ENCODE data around the gene PCDHA1.

The PCDHA1 gene

DNA sequence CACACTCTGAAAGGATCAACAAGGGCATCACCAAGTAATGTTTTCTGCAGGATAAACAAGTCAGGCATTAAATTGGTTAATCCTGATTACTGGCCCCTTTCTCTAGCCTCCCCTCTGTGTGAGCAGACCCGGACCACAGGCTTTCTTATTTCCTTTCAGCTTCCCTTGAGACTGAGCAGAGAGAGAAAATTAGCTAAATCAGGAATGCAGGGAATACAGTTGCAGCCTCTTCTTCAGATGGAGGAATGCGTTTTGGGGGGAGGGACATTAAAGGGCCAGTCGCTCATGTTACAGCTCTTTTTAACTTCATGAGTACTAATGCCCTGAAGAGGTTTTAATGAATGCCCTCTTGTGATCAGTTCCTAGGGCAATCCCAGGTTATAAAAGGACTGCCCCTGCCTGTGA, 200.2 kb downstream of the PCDHA1 start:
- in situ Hi-C loops (cut with MboI; ENCODE audit: low sequenced_read_pairs): no loop called here

DNA sequence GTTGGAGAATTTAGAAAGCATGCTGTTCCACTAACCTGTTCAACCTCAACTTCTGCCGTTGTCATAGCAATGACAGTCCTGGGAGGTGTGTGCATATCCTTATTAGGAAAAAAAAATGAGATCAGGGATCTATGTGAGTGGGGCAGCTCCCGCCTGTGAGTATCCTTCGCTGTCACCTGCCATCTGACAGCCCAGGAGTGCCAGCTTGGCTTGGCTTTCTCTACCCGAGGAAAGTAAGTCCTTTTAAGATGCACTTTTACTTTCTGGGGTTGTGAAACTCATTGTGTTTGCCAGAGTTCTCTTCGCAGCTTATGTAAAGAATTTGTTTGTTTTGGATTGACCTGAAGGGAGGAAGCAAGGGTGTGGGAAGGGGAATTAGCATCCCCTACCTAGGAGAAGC, 202.2 kb downstream of the PCDHA1 start:
- in situ Hi-C loops (cut with MboI; ENCODE audit: low sequenced_read_pairs): no loop called here

DNA sequence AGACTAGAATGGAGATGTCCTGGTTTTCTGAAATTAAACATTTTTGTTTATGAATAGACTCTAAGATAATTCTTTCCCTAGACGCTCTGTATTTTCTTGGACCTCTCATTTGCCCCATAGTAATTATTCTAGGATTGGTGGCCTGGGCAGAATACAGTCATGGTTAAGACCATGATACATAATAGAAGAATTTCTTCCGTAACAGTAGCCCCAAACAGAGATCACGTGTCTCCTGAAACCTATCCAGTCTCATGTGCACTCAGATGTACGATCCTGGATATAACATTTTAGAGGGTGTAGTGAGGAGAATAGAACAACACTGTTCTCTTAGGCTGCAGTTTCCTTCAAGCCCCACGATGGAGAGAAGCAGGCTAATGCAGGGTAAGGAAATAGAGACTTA, 202.7 kb downstream of the PCDHA1 start:
- in situ Hi-C loops (cut with MboI; ENCODE audit: low sequenced_read_pairs): no loop called here

DNA sequence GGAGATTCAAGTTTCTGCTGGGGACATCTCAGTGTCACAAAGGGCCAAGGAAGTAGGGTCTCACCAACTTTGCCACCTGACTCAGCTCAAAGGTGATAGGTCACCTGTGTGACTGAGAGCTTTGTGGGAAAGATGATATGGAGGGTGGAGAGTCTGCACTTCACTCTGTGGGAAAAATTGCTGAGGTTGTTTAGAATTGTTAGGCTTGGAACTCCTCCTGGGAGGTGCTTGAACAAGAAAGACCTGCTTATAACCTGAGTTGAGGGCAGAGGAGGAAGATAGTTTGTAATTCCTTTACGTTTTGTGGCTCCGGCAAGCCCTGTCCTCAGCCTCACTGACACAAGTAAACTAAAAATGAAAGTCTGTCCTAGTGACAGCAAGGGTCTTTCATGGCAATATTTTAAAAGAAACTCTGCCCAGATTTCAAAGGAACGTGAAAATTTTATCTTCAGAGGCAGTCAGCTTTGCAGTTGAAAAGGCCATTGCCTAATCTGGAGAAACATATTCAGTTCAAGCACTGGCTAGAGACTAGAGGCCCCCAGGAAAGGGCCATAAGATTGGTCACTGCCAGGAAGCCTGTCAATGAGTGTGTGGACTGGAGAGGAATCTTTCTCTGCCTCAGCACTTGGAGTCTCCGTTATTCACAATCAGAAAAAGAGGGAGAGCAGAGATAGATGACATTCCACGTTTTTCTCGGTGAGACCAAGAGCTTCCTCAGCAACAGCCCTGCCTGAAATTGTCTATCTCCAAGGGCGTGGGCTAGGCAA, 203.5 kb downstream of the PCDHA1 start:
- in situ Hi-C loops (cut with MboI; ENCODE audit: low sequenced_read_pairs): no loop called here

DNA sequence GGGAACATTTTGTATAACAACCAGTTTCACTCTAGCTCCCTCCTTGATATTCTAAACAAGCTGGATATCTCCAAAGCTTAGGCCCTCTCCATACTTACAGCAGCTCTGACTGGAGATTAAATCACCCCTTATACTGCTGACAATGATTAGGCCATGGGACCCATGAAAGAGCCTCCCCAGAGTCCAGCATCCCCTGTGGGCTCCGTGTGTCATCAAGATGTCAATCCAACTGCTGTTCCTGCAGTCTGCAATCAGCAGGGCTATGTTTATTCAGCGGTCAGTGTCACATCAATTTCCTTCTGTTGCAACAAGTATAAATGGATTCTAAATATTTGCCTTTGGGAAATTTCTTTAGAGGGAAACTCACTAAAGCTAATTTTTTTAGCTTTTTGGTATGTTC, 206.9 kb downstream of the PCDHA1 start:
- in situ Hi-C loops (cut with MboI; ENCODE audit: low sequenced_read_pairs): no loop called here

DNA sequence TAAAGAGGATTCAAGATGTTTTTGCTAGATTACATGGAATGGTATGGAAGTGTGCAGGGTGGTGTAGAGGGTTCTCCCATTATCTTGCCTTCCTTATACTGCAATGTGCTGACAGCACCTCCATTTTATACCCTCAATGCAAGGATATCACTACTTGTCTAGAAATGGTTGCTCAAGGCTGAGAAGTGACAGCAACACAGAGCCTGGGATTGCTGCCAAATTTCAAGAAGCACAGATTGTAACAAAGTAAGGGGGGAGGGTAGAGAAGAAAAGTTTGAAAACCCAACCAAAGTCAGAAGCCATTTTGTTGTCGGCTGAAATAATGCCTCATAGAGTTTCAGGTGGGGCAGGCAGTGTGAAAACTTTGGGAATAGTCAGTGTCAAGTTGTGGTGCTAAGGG, 210.1 kb downstream of the PCDHA1 start:
- in situ Hi-C loops (cut with MboI; ENCODE audit: low sequenced_read_pairs): no loop called here

DNA sequence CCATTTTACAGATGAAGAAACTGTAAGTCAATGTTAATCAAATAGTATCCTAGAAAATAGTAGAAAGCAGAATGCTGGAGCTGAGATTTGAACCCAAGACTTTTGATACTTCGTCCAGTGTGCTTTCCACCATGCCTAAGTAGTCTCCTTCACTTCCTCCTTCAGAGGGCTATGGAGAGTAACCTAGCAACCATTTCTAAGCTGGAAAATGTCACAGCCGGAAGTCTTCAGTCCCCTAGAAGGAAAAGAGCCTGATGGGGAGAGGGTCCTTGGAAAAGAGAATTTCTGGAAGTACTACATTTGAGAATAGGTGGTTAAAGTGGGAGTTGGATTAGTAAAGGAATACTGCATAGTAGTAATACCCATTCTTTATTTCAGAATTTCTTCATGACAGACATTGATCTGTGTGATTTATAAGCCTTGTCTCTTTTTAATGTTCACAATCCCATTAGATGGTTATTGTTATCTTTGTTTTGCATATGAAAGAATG, 213.0 kb downstream of the PCDHA1 start:
- in situ Hi-C loops (cut with MboI; ENCODE audit: low sequenced_read_pairs): no loop called here

DNA sequence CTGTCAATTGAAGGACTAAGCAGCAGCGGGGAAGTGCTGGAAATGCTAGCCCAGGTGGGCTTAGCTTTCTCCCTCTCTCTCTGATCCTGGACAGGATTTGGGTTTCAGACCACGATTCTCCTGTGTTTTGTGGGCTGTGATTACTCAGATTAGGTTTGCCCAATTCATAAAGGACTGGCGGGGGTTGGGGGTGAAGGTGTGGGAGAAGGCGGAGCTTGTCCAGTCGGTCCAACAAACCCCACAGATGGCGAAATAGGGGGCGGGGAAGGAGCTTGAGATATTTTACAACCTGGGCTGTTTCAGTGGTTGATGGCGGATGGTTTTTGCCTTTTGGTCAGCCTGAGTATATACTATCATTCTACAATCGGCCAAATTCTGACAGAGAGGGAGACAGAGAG, 215.5 kb downstream of the PCDHA1 start:
- in situ Hi-C loops (cut with MboI; ENCODE audit: low sequenced_read_pairs): no loop called here

DNA sequence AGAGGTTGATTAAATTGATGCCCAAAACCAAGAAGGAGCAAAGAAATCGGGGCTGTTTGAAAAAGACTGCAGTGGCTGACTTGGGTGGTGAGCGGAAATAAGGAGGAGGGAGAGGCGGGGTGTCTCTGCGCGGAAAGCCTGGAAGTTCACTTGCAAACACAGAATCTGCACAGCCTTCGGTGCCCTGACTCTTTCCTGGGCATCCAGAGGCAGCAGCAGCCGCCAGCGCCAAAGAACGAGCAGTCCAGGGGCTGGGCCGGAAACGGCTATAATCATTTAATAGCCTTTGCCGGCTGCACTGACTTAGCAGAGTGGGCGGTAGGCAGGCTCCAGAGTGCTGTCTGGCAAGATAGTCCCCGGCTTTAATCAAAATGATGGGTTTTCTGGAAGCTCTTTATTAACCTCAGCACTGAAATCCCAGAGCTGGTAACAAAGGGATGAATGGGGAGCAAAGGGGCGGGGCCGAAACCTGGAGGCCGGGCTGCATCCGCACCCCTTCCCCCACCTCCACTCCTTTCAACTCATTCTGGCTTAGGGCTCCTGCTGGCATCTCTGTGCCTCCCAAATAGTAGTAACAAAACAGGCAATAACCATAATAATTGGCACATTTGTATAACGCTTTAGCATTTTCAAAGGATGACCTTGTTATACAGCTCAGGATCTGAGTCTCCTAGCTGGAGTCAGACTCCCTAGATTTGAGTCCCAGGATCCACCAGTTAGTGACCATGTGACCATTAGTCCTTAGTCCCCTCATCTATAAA, 216.1 kb downstream of the PCDHA1 start:
- in situ Hi-C loops (cut with MboI; ENCODE audit: low sequenced_read_pairs): no loop called here

DNA sequence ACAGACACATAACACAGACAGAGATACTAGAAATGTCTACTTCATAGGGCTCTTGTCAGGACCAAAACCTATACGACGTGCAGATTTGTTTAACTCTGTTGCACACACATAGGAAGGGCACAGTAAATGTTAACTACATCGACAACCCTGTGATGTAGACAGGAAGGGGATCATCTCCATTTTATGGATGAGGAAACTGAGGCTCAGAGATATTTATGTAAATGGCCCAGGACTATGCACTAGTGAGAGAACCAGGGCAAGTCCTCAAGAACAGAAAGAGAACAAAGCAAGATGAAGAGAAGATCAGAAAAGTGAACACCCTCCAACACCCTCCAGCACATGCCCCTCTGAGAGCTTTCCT, 216.6 kb downstream of the PCDHA1 start:
- in situ Hi-C loops (cut with MboI; ENCODE audit: low sequenced_read_pairs): no loop called here

DNA sequence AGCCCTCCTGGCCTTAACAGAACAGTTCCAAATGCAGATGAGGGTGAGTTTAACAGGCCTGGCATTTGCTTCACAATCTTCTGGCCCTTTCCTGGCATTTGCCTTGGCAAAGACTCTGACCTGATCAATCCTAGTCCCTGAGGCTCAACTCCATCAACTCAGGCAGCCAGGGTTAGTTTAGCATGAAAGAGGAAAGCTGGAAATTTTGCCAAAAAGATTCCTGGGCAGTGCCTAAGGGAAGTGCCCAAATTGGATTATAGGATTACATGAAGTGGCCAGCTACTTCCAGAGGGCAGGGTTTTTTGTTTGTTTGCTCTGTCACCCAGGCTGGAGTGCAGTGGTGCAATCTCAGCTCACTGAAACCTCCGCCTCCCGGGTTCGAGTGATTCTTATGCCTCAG, 217.1 kb downstream of the PCDHA1 start:
- in situ Hi-C loops (cut with MboI; ENCODE audit: low sequenced_read_pairs): no loop called here

DNA sequence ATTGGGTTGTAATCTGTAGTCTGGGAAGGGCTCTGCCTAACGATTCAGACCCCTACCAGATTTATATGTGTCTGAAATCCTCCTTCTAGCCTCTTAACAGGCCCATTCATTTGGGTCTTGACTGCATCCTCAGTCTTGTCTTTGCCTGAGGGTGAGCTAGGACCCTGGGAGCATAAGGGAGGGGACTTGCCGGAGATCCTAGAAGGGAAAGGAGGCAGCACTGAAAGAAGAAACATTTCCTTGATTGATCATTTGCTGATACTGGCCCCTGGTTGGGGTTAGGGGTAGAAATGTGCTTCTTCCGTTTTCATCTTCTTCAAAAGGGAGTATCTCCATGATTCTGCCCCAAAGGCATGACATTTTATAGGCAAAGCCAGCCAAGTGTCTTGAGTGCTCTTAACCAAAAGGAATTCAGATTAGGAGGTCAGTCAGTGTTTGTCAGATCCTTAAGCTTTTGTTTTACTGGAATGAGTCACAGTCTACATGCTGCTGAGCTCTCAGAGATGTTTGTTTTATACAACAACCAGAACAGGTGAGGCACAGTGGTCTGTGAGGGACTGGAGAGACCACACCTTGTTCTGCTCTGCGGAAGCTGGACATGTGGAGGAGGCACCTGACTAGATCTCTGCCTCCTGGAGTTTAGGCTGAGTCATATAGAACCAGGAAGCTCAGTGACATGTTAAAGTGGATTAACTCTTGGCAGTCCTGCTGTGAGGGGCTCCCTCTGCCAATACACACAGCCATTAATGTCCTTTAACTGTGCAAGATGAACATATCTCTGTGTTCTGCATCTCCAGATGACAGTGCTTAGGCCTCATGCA, 218.1 kb downstream of the PCDHA1 start:
- in situ Hi-C loops (cut with MboI; ENCODE audit: low sequenced_read_pairs): no loop called here

DNA sequence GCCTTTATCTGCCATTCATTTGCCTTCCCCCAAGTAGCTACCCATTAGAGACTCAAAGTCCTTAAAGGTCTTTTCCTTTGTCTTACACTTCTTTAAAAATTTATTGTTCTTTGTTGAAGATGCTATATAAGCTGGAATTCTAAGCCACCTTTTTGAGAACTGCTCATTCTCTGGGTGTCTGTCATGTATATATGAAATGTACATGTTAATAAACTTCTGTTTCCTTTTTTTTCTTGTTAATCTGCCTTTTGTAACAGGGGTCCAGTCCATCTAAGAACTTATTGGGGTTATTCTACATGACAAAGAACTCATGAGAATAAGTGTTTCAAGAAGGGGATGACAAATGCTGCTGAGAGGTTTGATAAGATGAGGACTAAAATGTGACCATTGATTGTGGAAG, 221.9 kb downstream of the PCDHA1 start:
- in situ Hi-C loops (cut with MboI; ENCODE audit: low sequenced_read_pairs): no loop called here

DNA sequence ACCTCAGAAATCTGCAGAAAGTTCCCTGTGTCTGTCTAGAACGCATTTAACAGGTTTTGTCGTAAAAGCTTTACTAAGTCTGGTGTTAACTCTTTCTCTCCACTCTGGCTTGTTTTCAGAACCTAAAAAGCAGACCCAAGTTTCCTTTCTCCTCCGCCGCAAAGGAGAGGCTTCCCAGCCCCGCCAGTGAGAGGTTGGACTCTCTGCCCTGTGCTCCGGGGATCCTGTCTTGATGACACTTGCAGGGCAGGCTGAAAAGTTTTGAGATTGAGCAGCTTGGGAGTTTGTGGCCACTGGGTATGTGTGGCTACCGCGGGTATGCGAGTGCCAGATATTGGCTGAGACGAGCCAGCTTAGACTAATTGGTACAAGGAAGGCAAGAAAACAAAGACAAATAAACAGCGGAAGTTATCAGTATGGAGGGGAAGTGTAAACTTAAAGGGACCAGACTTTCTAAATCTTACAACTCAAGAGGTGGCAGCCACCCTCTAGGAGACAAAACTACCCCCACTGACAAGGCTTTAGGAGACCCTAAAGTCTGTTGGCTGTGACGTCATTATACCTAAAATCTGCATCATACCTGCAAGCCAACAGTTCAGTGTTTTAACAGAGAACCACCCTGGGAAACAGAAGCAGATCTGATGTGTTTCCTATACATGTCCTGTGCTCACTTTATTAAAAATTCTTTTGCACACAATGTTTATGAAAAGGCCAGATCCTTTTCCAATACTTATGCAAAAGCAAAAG, 224.3 kb downstream of the PCDHA1 start:
- in situ Hi-C loops (cut with MboI; ENCODE audit: low sequenced_read_pairs): no loop called here

DNA sequence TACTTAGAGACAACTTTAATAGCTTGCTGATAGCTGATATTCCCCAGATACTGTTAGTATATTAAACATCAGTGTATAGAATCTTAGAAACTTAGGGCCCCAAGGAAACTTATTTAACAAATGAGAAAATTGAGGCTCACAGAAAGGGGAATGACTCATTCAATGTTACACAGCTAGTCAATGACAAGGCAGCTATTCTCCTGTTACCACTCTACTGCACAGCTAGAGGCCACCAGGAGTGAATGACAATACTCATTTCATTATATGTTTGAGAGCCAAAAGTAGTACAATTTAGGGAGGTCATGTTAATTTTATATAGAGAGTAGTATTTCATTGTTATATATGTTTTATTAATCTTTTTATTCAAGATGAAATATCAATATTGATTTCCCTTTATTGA, 232.0 kb downstream of the PCDHA1 start:
- in situ Hi-C loops (cut with MboI; ENCODE audit: low sequenced_read_pairs): no loop called here

DNA sequence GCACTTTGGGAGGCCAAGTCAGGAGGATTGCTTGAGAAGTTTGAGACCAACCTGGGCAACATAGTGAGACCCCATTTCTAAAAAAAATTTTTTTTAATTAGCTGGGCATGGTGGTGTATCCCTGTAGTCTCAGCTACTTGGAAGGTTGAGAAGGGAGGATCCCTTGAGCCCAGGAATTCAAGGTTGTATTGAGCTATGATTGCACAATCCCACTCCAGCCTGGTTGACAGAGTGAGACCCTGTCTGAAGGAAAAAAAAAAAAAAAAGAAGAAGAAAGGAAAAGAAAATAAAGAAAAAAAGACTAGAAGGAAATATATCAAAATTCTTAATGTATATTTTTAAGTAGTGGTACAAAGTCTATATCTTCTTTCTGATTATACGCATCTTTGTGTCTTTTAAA, 236.4 kb downstream of the PCDHA1 start:
- in situ Hi-C loops (cut with MboI; ENCODE audit: low sequenced_read_pairs): no loop called here

DNA sequence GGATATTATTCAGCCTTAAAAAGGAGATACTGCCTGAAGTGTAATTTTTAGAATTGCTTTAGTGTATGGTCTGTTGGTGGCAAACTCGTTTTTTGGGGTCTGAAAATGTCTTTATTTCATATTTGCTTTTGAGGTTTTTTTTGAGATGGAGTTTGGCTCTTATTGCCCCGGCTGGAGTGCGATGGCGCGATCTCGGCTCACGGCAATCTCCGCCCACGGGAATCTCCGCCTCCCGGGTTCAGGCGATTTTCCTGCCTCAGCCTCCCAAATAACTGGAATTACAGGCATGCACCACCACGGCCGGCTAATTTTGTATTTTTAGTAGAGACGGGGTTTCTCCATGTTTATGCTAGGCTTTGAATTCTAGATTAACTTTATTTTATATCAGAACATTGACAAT, 245.1 kb downstream of the PCDHA1 start:
- in situ Hi-C loops (cut with MboI; ENCODE audit: low sequenced_read_pairs): no loop called here

DNA sequence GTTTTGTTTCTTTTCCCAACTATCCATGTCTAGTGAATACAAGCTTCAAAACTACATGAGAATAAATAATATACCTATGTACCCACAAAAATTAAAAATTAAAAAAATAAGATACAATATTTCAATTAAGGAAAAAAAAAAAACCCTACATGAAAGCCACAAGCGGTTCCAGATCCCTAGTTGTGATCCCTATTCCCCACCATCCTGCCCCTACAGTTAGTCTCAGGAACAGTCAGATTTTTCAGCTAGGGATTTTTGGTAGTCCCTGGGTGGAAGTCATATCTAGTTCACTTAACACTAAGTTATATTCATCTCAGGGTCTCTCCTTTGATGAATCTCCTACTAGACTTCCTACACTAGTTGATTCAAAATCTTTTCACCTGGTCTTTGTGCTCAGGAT, 246.7 kb downstream of the PCDHA1 start:
- in situ Hi-C loops (cut with MboI; ENCODE audit: low sequenced_read_pairs): no loop called here

DNA sequence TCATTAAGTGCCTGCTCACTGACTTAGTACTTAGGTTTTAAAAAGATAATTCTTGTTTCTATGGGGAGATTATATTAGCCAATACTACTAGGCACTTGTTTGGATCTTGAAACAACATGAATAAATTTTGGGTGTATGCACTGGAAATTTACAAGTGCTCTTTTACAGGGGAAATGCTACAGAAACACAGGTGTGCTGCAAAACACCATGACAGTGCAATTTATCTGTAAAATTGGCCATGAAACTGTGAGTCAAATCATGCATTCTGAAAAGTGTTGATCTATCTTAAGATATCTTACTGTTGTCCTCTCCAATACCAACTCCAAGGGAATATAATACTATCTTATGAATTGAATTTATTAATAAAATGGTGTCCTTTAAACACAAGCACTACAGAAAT, 253.1 kb downstream of the PCDHA1 start:
- in situ Hi-C loops (cut with MboI; ENCODE audit: low sequenced_read_pairs): no loop called here

DNA sequence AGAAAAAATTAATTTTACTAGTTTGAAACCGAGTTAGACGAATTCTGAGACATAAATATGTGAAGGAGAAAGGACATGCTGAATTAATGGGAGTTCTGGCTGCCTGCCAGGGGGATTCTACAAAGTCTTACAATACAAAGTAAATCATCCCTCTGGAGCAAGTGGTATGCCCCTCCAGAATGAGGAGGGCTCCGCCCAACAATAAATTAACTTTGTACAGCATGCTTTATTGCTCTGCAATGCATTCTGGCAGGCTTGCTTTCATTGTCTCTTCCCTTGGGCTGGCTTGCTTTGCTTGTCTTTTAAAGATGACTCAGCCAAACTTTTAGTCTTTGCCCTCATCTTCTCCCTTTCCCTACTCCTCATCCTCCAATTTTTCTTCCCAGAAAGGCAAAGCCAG, 253.6 kb downstream of the PCDHA1 start:
- in situ Hi-C loops (cut with MboI; ENCODE audit: low sequenced_read_pairs): no loop called here
